Renal cortical epithelial cell (primary cell): ENCODE results near the gene ANGPTL2. TPM values are rescaled to one million over a fixed set of nuclear protein-coding genes. Genes with fewer than 3 reads are reported as not detected.

Source experiments
- DNase-seq: peaks from one replicate; pipeline ENCODE4 v3.0.0-alpha.2; 2011; ENCODE audit warnings: low read depth
- total RNA-seq: library from RNA; depleted of rRNA; stranded (reverse); fragments of >200 nt; gene quantifications from 2 replicates; pipeline ENCODE4 v1.2.3, GENCODE V29; 2014

Gene ANGPTL2
- total RNA-seq, 1 donor from 2014 or later: 1.7 TPM

DNA sequence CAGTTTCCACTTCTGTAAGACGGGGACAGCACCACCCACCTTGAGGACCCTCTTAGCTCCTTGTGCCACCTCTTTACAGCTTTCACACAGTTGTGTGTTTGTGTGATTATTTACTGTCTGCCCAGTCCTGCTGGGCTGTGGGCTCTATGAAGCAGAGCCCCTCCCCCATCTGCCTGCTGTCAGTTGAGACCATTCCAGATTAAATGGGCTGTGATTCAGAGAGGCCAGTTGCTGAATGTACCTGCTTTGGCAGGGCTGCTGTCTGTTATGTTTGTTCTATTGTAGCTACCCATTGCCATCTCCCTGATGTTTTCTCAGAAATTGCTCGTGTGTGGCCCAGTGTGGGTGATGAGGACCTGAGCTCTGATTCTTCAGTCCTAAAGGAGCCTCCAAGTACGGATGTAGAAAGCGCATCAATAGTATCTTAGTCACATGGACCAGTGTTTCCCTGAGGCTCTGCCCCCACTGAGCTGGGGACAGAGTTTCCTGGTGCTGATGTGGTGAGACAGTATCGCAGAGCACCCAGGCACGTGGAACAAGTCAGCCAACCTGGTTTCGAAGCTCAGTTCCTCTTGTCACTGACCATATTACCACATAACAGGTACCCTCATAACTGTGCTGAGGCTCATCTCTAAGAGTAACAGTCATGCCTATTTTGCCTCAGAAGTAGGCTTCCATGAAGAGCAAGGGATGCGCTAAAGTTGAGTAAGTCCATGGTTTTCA lies 3.7 kb downstream of the ANGPTL2 start:
- no peak for DNase-seq

- no peak for DNase-seq
These were observed 4.6 kb downstream of the ANGPTL2 start for GRCh38 chr9:127117801-127118200.

DNA sequence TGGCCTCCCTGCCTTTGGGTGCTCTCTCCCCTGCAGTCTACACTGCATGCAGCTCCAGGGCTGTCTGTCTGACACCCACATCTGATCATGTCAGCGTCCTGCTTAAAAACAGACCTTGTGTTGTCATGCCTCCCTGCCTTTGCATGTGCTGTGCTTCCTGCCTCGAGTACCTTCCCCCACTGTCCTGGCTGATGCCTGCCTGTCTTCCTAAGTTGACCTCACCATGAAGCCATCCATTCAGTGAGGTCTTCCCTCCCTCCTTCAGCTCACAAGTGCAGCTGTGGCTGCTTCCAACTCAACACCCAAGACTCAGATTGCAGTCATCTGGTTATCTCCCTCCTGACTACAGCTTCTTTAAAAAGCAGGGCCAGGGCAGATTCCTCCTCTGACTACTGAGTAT lies 5.5 kb downstream of the ANGPTL2 start:
- DNase-seq: no peak

DNA sequence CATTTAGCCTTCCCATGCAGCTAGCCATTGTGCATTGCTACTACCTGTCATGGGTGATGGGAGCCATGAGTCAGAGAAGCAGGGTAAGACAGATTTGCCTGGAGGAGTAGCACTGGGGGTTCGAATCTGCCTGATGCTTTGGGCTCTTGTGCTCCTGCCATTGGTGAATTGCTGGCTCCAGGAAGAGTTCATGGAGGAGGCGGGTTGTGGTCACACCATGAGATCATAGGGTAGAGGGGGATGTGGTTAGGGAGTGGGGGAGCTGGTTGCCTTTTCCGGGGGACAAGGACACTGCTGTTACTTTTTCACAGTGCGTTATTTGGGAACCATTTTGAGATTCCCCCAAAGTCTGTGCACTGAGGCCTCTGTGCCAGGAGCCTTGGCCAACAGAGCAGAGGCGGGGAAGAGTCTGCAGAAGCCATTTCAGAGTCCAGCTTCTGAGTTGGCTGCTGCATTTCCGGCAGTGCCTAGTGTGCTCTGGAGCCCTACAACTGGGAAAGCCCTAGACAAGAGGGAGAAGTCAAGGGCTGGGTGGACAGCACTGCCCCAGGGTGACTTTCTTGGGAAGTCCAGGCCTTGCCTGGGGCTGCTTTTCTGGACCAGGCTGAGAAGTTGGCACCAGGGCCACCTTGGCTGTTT lies 6.2 kb downstream of the ANGPTL2 start:
- DNase-seq: no peak

GRCh38 chr9:127114606-127115005 lies 7.8 kb downstream of the ANGPTL2 start:
- no peak for DNase-seq

DNA sequence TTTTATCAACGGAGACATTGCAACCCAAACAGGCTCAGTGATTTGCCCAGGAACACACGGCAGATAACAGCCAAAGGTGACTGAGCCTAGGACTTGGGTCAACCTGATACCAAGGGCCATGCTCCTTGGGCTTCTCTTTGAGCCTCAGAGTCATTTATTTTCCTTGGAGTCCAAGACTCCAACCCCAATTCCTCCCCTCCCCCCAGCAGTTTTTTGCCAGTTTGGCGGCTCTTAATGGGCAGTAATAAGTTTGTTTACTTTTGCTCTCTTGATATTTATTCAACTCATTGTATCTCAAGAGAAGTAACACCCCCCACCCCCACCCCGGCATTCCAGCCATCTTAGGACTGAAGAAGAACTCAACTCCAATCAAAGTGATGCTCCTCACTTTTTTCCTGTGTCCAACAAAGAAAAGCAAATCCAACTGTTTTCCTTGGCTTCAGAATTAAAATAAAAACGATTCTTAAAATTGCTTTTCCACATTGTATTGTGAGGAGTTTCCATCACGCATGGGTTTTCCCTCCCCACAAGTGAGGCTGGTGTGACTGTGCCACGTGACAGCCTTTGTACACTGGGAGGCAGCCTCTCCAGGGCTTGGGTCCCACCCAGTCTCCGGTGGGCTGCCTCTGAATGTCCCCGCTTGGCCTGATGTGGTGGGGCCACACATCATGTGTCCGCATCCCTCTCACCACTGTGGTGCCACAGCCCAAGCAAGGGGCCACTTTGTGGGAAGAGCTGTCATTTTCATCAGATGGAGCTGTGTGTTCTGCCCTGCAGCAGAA lies 9.1 kb downstream of the ANGPTL2 start:
- no peak for DNase-seq

GRCh38 chr9:127112735-127113161 lies 9.7 kb downstream of the ANGPTL2 start:
- DNase-seq: no peak

DNA sequence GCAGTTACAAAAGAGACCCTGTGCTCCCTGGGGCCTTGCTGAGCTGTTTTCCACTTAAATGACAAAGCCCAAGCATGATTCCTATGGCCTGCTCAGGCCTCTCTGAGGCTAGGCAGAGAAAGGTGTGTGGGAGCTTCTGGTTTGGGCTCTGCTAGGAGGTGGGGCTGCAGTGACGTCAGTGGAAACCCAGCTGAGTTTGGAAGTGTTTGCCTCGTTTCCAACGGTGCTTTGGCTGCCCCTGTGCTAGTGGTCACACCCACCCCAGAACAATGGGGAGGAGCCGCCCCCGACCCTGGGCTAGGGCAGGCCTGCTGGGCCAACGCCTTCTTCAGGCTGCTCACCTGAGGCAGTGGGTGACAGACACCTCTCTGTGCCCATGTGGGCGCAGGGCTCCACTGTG lies 10.4 kb downstream of the ANGPTL2 start:
- DNase-seq: no peak

DNA sequence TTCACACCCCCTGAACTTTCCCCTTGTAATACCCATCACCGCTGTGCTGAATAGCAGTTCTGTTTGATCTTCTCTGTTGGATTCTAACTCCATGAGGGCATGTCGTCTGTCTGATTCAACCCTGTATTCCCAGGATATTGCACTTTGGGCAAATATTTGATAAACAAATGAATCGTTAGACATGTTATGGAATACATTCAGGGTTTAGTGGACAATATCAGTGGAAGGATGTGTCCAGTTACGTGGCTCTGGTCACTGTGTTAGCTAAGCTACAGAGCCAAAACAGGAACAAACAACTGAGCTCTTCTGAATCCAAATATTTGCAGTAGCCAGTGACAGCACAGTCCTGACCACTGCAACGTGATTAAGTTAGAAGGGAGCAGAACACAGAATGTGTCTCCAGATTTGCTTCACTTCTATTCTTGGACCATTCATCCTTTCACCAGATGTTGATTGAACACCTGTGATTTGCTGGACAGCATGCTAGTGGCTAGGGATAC lies 13.2 kb downstream of the ANGPTL2 start:
- DNase-seq: no peak

DNA sequence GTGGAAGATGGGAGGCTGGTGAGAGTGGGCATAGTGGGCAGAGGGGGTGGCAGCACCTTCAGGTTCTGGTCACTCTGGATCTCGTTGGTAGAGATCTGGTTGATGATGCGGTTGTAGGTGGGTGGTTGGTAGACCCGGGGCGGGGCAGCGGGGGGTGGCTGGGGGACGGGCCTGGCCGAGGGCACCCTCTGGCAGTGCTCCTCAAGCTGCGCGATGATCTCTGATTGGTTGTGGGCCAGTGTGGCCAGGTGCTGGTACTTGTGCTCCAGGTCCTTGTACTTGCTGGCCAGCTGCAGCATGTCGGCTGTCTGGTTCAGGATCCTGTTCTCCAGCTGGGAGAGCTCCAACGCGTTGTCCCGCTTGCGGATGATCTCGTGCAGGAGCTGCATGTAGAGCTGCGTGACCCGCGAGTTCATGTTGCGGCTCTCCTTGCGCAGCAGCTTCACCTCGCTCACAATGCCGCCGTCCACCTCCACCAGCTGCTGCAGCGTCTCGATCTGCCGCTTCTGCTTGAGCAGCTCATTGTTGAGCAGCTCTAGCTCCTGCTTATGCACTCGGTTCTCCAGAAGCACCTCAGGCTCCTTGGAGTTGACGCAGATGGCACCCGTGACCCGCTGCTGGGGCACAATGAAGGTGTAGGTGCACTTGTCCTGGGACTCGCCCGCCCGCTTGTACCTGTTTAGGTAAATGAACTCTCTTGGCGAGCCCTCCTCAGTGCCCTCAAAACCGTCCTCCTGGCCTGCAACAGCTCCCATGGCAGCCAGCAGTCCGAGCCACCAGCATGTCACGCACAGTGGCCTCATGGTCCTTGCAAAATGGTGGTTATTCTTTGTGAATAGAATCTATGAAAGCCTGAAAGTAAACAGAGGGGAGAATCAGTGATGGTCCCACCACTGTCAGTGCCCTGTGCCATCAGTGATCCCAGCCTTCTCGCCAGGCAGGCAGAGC lies 14.2 kb downstream of the ANGPTL2 start:
- no peak for DNase-seq

DNA sequence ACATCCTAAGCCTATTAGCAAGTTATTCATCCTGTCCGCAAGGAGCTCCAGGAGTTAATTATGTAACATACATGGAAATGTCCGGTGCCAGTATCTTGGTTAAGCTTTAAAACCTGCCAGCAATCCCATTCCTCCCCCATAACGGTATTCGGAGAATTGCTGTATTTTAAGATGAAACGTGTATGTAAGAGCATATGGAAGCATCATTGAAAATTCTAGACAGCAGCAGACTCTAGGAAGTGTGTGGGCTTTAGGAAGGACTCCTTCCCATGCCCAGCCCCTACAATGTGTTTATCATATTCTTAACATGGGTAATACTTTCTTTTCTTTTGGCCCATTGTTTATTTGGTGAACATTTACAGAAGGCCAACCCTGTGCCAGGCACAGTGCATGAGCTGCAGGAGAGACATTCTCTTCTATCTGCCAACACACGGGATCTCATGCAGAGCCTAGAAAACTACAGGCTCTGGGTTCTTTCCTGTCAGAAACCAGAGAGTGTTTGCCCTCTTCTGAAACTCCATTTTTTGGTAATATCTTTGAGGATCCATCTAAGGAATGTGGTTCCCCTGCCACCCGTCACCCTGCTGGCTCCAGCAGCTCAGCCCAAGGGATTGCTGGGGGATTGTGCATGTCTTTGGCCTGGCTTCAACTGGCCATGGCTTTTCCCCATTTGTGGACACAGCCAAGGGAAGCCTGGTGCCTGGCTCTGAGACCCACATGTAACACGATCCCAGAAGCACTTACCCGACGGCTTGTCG lies 15.1 kb downstream of the ANGPTL2 start:
- DNase-seq: no peak

DNA sequence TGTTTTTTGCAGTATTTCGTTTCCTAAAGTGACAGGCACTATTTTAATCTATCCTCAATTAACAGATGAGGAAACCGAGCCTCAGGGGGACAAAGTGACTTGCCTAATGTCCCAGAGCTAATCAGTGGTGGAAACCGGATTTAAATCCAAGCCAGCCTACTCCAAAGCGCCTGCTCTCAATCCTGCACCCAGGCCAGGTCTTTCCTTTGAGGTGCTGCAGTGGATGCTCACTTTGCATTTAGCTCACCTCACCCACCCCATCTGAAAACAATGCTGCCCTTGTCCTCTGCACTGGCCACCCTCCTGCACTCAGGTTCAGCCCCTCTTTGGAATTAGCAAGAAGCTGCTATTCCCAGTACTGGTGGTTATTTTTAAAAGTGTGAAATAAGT lies 16.0 kb downstream of the ANGPTL2 start:
- no peak for DNase-seq

DNA sequence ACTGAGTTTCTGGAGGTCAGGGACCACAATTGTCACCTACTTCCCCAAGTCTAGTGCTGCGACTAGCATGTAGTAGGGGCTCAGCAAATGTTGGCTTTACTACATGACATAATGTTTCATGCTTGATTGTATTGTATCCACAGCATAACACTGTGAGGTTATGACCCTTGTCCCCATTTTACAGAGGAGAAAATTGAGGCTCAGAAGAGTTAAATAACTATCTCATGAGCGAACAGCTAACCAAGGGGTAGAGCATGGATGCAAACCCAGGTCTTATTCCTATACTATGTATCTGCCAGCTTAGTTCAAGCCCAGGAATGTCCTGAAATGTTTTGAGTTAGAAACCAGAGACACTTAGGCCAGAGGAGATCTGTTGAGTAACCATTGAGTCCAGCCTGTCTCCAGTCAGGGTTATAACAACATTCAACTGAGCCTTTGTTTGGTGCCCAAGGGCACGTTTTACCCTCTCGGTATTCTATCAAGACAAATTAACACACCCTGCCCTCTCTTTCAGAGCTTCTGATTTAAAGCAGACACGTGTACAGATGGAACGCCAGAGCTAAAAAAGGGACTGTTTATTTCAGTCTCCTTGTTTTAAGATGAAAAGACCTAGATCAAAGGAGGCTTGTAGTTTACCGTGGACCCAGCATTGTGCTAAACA lies 16.5 kb downstream of the ANGPTL2 start:
- DNase-seq: no peak

GRCh38 chr9:127104581-127105311 lies 17.7 kb downstream of the ANGPTL2 start:
- DNase-seq: no peak

DNA sequence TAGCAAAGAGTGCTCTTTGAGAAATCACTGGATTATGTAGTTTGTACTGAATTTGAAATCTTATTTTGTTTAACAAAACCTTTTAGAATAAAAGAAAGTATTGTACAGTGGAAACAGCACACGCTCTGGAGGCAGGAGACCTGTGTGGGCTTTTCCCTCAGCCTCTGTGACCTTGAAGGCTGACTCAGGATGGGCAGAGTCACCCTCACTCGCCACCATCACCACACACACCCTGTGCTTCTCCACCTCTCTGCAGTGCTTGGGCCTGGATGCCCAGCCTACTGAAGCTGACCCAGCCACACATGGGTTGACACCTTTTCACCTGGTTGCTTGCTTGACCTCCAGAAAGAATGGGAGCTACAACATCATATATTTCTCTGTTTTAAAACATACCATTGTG lies 19.6 kb downstream of the ANGPTL2 start:
- DNase-seq: no peak

DNA sequence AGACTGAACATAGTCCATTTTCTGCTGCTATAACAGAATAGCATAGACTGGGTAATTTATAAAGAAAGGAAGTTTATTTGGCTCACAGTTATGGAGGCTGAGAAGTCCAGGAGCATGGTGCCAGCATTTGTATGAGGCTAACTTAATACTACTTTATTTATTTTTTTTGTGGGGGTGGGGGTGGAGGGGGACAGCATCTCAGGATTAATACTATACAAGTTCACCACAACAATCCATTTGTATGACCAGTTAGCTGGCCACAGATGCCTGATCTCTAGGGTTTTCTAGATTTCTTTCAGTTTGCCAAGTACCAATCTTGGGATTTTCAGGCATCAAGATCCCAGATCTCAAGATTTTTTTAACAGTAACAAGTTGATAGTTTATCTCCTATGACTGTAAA lies 20.3 kb downstream of the ANGPTL2 start:
- no peak for DNase-seq

GRCh38 chr9:127099664-127100063 lies 22.8 kb downstream of the ANGPTL2 start:
- no peak for DNase-seq

DNA sequence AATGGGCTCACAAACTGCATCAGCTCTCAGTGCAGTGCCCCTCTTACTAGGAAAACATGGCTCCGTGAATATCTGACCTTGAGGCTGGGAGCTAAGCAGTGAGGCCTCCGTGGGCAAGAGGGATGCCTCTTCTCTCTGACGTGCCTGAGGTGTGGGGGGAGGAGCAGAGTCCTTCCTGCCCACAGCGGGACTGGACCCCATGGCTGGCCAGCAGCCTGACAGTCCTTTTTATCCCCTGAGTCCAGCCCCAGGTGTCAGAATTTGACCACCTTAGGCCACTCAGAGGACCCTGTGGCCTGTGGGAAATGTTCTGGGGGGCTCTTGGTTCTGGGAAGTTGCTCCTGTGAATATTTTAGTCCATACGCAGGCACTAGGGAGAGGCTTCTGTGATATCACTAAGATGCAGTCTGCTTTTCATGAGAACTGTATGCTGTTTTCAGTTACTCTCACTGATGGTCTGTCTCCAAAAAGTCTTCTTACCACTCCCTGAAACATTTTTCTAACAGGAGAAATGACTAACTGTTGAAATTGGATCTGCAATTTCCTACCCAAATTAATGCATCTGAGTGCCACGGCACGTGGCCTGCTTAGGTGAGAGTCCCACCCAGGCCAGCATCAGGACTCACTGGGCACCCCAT lies 23.4 kb downstream of the ANGPTL2 start:
- DNase-seq: no peak

DNA sequence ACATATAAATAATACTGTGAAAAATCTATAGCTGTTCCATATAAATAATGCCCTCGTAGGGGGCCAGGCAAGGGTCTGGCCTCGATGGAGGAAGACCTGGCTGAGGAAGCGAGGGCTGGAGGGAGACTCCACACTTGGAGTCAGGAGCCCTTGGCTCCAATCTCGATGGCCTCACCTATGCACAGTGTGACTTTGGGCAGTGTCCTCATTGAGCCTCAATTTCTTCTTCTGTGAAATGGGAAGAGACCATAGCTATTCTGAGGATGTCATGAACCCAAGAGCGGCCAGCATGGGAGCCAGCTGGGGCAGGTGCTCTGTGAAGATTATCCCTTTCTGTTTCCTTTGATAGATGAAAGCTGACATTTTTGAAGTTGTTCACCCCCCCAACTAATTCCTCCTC lies 24.8 kb downstream of the ANGPTL2 start:
- no peak for DNase-seq
